ENCODE measurements around the gene CDKL2.
A peak's percentile ranks its signal among the peaks of the same experiment; 100 is the strongest.

Gene CDKL2

DNA sequence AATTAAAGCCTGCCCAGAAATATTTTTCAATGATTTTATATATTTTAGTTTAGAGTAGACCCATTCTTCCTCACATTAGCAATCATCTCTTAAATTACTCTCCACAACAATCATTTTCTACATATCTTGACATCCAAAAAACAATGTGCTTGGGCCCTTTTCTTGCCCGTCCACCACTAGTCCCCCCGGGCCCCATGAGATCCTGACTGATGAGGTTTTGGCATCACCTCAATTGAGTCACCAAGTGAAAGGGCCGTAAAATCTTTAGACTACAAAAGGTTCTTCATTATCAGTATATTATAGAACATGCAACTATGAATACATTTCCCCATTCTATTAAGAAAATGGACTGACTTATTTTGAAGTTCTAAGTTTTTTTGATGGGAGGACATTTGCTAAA is 4.0 kb upstream of the CDKL2 start:
- Histone ChIP-seq H3K36me3 (0 out of 22 replicates have a peak, but pooled peaks cover 0 to 2% (median 0%) of the 10 kb centered on the region in 11 experiments), H3K9ac (no peak overlapping the region), H3K27me3 (peaks cover 8 to 15% (median 12%) of the 10 kb centered on the region in 11 experiments; a peak in 19 of 22 replicates), H4K20me1 (no peaks in the 10 kb centered on the region), H3K9me3 (replicated peaks in 1 of 11) (peaks cover 8 to 13% (median 12%) of the 10 kb centered on the region in 11 experiments; a peak in 21 of 22 replicates), H3K27ac (no peak overlapping the region), H3K4me3 (no peak overlapping the region), H3K4me1 (peaks cover 8 to 20% (median 13%) of the 10 kb centered on the region in 10 experiments; a peak in 15 of 20 replicates), H3K4me2 (no peak overlapping the region)
- TF ChIP-seq Cebpa-rat (IDR thresholded peaks at IDR 0.05): no peak

DNA sequence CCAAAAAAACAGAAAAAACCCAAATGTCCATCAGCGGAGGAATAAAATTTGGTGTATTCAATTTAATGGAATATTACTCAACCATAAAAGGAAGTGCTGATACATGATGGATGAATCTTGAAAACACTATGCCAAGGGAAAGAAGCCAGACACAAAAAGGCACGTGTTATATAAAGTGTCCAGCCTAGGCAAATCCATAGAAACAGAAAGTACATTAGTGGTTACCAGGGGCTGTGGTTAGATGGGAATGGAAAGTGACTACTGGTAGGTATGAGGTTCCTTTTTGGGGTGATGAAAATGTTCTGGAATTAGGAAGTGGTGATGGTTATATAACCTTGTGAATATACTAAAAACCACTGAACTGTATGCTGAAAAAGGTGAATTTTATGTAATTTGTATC is 3.5 kb upstream of the CDKL2 start:
- no peaks in the 10 kb centered on the region for H4K20me1 ChIP-seq
- no peak for TF ChIP-seq Cebpa-rat (IDR thresholded peaks at IDR 0.05)
- H3K9me3 ChIP-seq (replicated peaks in 1 of 11): peaks cover 8 to 13% (median 12%) of the 10 kb centered on the region in 11 experiments; a peak in 21 of 22 replicates
- no peak overlapping the region for H3K9ac ChIP-seq
- H3K4me2 ChIP-seq: no peak overlapping the region
- H3K4me3 ChIP-seq: no peak overlapping the region
- H3K27ac ChIP-seq: no peak overlapping the region
- H3K4me1 ChIP-seq: peaks cover 8 to 20% (median 10%) of the 10 kb centered on the region in 10 experiments; a peak in 15 of 20 replicates
- peaks cover 8 to 15% (median 12%) of the 10 kb centered on the region in 11 experiments; a peak in 19 of 22 replicates for H3K27me3 ChIP-seq
- no peaks in the 10 kb centered on the region for H3K36me3 ChIP-seq

DNA sequence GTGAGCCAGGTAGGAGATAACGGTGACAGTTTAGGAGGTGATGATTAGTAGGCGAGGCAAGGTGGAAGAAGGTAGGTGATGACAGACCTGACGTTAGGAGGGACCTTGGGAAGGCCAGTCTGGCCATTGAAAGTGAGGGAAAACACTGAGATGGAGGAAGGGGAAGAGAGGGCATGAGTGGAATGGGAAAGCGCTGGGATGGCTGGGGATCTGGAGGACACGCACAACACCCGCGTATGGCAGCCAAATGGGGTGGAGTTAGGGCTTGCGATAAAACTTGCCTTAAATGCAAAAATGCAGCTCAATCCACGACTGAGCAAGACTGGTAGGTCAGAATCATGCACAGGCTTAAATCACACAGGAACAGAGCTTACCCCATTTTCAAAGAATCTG is 605 bp upstream of the CDKL2 start:
- Histone ChIP-seq H3K4me1 (peaks cover 0 to 11% (median 9%) of the 10 kb centered on the region in 10 experiments; a peak in 9 of 20 replicates), H4K20me1 (no peaks in the 10 kb centered on the region), H3K27me3 (peaks cover 8 to 15% (median 12%) of the 10 kb centered on the region in 11 experiments; a peak in 19 of 22 replicates), H3K9ac (peak overlapping the region in 3 of 11 experiments; percentile 11 to 38 (median 26); a peak in 2 of 22 replicates), H3K36me3 (no peaks in the 10 kb centered on the region), H3K27ac (no peak overlapping the region), H3K4me2 (peak overlapping the region; percentile 56 to 79 (median 73)), H3K9me3 (replicated peaks in 1 of 11) (peaks cover 8 to 13% (median 12%) of the 10 kb centered on the region in 11 experiments; a peak in 21 of 22 replicates), H3K4me3 (peak overlapping the region; percentile 37 to 66 (median 50); a peak in 19 of 20 replicates)
- no peak for TF ChIP-seq Cebpa-rat (IDR thresholded peaks at IDR 0.05)

DNA sequence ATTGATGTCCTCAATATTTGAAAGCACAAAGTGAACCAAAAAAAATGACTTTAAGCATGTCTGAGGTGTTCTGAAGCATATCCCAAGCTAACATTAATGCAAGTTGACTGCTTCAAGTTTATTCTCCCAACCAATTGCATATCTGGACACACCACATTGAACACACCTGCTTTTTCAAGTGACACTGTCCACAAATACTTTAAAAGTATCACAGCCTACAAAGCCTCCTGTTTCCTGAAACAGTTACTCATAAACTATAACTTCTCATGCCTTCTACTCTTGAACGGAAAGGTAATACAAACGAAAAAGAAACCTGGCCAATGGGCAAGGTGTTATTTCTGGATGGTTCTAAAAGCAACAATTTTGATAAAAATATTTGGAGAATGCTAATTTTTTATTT is 1.1 kb downstream of the CDKL2 start:
- Histone ChIP-seq H3K4me2 (no peak overlapping the region), H3K36me3 (no peaks in the 10 kb centered on the region), H3K9me3 (replicated peaks in 1 of 11) (peaks cover 8 to 13% (median 12%) of the 10 kb centered on the region in 11 experiments; a peak in 21 of 22 replicates), H3K4me3 (no peak overlapping the region), H3K9ac (no peak overlapping the region), H3K27me3 (peaks cover 8 to 15% (median 12%) of the 10 kb centered on the region in 11 experiments; a peak in 19 of 22 replicates), H3K27ac (no peak overlapping the region), H4K20me1 (no peaks in the 10 kb centered on the region), H3K4me1 (peaks cover 0 to 11% (median 9%) of the 10 kb centered on the region in 10 experiments; a peak in 9 of 20 replicates)
- TF ChIP-seq Cebpa-rat (IDR thresholded peaks at IDR 0.05): no peak

DNA sequence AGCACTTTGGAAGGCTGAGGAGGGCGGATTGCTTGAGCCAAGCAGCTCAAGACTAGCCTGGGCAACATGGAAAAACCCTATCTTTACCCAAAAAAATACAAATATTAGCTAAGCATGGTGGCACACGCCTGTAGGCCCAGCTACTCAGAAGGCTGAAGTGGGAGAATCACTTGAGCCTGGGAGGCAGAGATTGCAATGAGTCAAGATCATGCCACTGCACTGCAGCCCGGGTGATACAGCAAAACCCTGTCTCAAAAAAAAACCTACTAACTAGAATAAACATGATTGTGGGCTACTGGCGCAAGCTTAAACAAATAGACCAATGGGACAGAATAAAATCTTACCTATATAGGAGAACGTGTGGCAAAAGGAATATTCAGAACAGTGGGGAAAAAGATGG is 7.3 kb downstream of the CDKL2 start:
- no peaks in the 10 kb centered on the region for H3K27me3 ChIP-seq
- no peak overlapping the region for H3K9ac ChIP-seq
- H3K4me2 ChIP-seq: no peak overlapping the region
- H3K9me3 ChIP-seq (replicated peaks in 1 of 11): peaks cover 0 to 7% (median 4%) of the 10 kb centered on the region in 11 experiments; a peak in 6 of 22 replicates
- H3K27ac ChIP-seq: no peak overlapping the region
- no peak overlapping the region for H3K4me3 ChIP-seq
- no peak for TF ChIP-seq Cebpa-rat (IDR thresholded peaks at IDR 0.05)
- no peaks in the 10 kb centered on the region for H4K20me1 ChIP-seq
- no peaks in the 10 kb centered on the region for H3K4me1 ChIP-seq
- H3K36me3 ChIP-seq: no peaks in the 10 kb centered on the region

DNA sequence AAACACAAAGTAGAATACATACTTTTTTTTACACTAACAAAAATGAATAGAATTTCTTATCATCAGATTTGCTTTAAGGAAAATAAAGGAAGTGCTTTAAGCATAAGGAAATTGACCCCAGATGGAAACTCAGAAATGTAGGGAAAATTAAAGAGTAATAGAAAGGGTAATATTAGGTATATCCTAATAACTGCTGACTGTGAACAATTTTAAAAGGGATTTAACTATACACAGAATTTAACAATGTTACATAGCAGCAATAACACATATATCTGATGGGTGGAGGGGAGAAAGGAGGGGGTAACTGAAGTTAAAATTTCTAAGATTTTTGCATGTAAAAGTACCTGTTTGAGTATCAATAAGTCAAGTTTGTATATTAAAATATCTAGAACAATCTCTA is 8.6 kb downstream of the CDKL2 start:
- Histone ChIP-seq H3K4me3 (no peak overlapping the region), H3K4me2 (no peak overlapping the region), H4K20me1 (no peaks in the 10 kb centered on the region), H3K27me3 (no peaks in the 10 kb centered on the region), H3K4me1 (no peaks in the 10 kb centered on the region), H3K9me3 (replicated peaks in 1 of 11) (peaks cover 0 to 7% (median 4%) of the 10 kb centered on the region in 11 experiments; a peak in 6 of 22 replicates), H3K9ac (no peak overlapping the region), H3K27ac (no peak overlapping the region), H3K36me3 (no peaks in the 10 kb centered on the region)
- TF ChIP-seq Cebpa-rat (IDR thresholded peaks at IDR 0.05): no peak

DNA sequence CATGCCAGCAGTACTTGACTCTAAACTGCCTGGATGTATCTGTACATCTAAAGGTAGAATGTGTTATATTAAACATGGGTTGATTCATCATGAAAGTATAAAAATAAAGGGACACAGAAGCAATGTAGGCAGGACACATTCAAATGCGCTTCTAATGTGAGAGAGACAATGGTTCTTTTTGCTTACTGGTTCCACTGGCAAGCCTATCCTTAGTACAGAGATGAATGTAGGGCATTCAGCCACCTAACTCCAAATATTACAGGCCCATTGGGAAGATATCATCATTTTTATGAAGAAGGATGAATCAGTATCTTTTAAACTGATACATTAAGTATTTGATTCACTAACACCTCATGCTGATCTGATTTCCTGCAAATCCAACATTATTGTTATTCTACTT is 18.0 kb downstream of the CDKL2 start:
- H3K27me3 ChIP-seq: no peaks in the 10 kb centered on the region
- no peak for TF ChIP-seq Cebpa-rat (IDR thresholded peaks at IDR 0.05)
- H3K4me3 ChIP-seq: no peak overlapping the region

DNA sequence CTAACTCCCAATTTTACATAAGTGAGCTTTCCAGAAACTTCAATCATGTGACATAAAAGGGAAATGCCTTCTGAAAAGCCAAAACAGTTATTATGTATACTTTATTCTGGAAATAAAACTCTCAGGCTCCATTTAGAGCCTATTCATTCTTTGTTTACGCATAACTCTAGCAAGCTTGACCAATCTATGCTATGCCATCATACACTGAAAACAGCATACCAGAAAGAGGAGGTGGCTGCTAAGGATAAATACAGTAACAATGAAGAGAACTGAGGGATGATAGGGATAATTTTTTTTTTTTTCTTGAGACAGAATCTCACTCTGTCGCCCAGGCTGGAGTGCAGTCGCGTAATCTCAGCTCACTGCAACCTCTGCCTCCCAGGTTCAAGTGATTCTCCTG is 24.4 kb downstream of the CDKL2 start:
- no peaks in the 10 kb centered on the region for H3K4me1 ChIP-seq
- no peaks in the 10 kb centered on the region for H4K20me1 ChIP-seq
- H3K27ac ChIP-seq: no peak overlapping the region
- no peaks in the 10 kb centered on the region for H3K36me3 ChIP-seq
- no peaks in the 10 kb centered on the region; a peak in 1 of 22 replicates for H3K9me3 ChIP-seq (replicated peaks in 1 of 11)
- no peak for TF ChIP-seq Cebpa-rat (IDR thresholded peaks at IDR 0.05)
- no peak overlapping the region for H3K4me3 ChIP-seq
- no peak overlapping the region for H3K4me2 ChIP-seq
- H3K27me3 ChIP-seq: no peaks in the 10 kb centered on the region
- no peak overlapping the region for H3K9ac ChIP-seq

More for the DNA sequence above, 18.0 kb downstream of the CDKL2 start:
- no peaks in the 10 kb centered on the region for H3K4me1 ChIP-seq
- H3K9ac ChIP-seq: no peak overlapping the region
- H3K4me2 ChIP-seq: no peak overlapping the region
- H3K36me3 ChIP-seq: no peaks in the 10 kb centered on the region
- H3K9me3 ChIP-seq (replicated peaks in 1 of 11): peaks cover 4 to 15% (median 9%) of the 10 kb centered on the region in 11 experiments; a peak in 11 of 22 replicates
- no peaks in the 10 kb centered on the region for H4K20me1 ChIP-seq
- no peak overlapping the region for H3K27ac ChIP-seq

DNA sequence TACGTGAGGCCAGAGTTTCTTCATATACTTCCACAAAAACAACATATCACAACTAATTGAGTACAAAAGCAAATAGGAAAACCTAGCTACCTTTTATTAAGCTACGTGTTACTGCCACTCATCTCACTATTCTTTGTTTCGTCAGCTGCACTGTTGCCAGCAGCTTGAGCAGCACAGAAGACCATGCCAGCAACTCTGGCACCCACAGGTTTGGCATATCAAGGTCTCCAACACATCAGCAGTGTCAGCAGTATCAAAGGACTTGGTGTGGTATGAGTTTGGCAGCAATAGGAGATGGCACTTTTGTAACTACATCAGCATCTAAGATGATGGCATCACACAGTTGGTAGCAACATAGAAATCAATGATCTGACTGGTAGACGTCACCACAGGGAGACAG is 30.7 kb downstream of the CDKL2 start:
- Histone ChIP-seq H3K27ac (no peak overlapping the region), H3K9ac (no peak overlapping the region), H3K4me2 (no peak overlapping the region), H3K4me1 (peaks cover 0 to 5% (median 0%) of the 10 kb centered on the region in 10 experiments; a peak in 3 of 20 replicates), H3K4me3 (no peak overlapping the region), H4K20me1 (no peaks in the 10 kb centered on the region; a peak in 1 of 22 replicates), H3K36me3 (no peaks in the 10 kb centered on the region), H3K9me3 (replicated peaks in 1 of 11) (no peaks in the 10 kb centered on the region), H3K27me3 (no peaks in the 10 kb centered on the region)
- no peak for TF ChIP-seq Cebpa-rat (IDR thresholded peaks at IDR 0.05)

DNA sequence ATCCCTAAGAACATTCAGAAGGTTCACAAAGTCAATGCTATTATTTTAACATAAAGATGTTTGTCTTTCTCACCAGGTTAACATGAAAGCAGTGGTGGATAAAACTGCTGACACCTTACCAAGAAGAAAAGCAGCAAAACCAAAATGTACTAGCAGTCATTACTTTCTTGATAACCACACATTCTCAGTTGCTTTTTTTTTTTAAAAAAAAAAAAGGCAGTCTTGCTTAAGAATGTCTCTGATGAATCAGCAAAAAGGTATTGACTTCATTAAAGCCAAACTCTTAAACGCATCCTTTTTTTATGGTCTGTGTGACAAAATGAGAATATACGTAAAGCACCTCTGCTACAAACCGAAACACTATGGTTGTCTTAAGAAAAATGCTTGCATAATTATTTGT is 31.9 kb downstream of the CDKL2 start:
- Histone ChIP-seq H3K9me3 (replicated peaks in 1 of 11) (no peaks in the 10 kb centered on the region), H3K9ac (no peak overlapping the region), H3K36me3 (no peaks in the 10 kb centered on the region), H4K20me1 (no peaks in the 10 kb centered on the region; a peak in 1 of 22 replicates), H3K4me3 (no peak overlapping the region), H3K4me2 (no peak overlapping the region; a peak in 1 of 22 replicates), H3K27ac (no peak overlapping the region), H3K4me1 (peaks cover 0 to 5% (median 0%) of the 10 kb centered on the region in 10 experiments; a peak in 3 of 20 replicates), H3K27me3 (no peaks in the 10 kb centered on the region)
- TF ChIP-seq Cebpa-rat (IDR thresholded peaks at IDR 0.05): no peak

All from BLaER1 treated with 17β-estradiol and CSF1 and Interleukin-3, amounts not matched to agents 10 nM and 100 nM (cell line).